NCI-H2196 treated with DMSO at 0.1 percent for 48 hours (cell line): ENCODE results near the gene NPAS1.
"Not testable (repeated sequence)": the region's sequence is repeated elsewhere in the genome, so short reads cannot be mapped to it uniquely, and the experiment has no call there.

Experiments used
- DNase-seq: peaks from one replicate; lab custom pipeline; 2025; ENCODE audit not compliant: unreplicated experiment; lab: John Stamatoyannopoulos, UW

NPAS1 gene

GRCh38 chr19:47044946-47045866, 25.6 kb downstream of the NPAS1 start:
- DNase-seq: no peak

- no peak for DNase-seq
Measured at GRCh38 chr19:47045867-47046470, 26.3 kb downstream of the NPAS1 start.

GRCh38 chr19:47047272-47047762, 27.7 kb downstream of the NPAS1 start:
- no peak for DNase-seq

GRCh38 chr19:47047763-47048405, 28.2 kb downstream of the NPAS1 start:
- peak; percentile 94 for DNase-seq

GRCh38 chr19:47049307-47049700, 29.7 kb downstream of the NPAS1 start:
- no peak for DNase-seq

- not testable (repeated sequence) for DNase-seq
Measured at GRCh38 chr19:47050562-47050961, 30.9 kb downstream of the NPAS1 start.

GRCh38 chr19:47056411-47056810, 36.8 kb downstream of the NPAS1 start:
- DNase-seq: no peak

GRCh38 chr19:47057328-47057727, 37.7 kb downstream of the NPAS1 start:
- no peak for DNase-seq

- DNase-seq: no peak
Measured at GRCh38 chr19:47058621-47059022, 39.0 kb downstream of the NPAS1 start.

- no peak for DNase-seq
Measured at GRCh38 chr19:47063874-47064273, 44.2 kb downstream of the NPAS1 start.

GRCh38 chr19:47065242-47065641, 45.6 kb downstream of the NPAS1 start:
- no peak for DNase-seq

- DNase-seq: no peak
Measured at GRCh38 chr19:47066376-47067214, 47.0 kb downstream of the NPAS1 start.

GRCh38 chr19:47067215-47067847, 47.7 kb downstream of the NPAS1 start:
- no peak for DNase-seq

GRCh38 chr19:47068246-47068645, 48.6 kb downstream of the NPAS1 start:
- no peak for DNase-seq

- DNase-seq: no peak
Measured at GRCh38 chr19:47068876-47069406, 49.3 kb downstream of the NPAS1 start.

GRCh38 chr19:47069795-47070194, 50.2 kb downstream of the NPAS1 start:
- no peak for DNase-seq

- DNase-seq: no peak
Measured at GRCh38 chr19:47070756-47071155, 51.1 kb downstream of the NPAS1 start.

- no peak for DNase-seq
Measured at GRCh38 chr19:47071731-47072130, 52.1 kb downstream of the NPAS1 start.

GRCh38 chr19:47072323-47072722, 52.7 kb downstream of the NPAS1 start:
- DNase-seq: no peak

GRCh38 chr19:47073574-47073973, 53.9 kb downstream of the NPAS1 start:
- DNase-seq: no peak
